SIG-M5 (cell line): ENCODE results near the gene ALCAM.

ENCODE experiments used
- DNase-seq: peaks from one replicate; lab custom pipeline; 2025; lab: John Stamatoyannopoulos, UW

The ALCAM gene

DNA sequence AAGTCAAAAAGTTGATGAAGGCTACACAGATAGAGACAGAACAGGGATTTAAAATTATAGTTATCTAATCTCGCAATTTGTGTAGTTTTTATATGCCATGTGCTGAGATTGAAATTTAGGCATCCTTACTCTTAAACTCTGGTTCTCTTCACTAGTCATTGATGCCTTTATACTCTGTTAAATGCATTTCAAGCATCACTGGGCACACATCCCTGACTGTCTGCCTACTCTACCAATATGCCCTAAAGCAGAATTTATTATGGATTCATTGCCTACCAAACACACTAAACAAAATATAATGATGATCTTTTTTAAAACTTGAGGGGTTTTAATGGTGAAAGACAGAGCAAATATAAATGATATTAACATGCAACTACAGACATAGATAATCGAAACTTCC, 10.3 kb upstream of the ALCAM start:
- DNase-seq, result no peak

DNA sequence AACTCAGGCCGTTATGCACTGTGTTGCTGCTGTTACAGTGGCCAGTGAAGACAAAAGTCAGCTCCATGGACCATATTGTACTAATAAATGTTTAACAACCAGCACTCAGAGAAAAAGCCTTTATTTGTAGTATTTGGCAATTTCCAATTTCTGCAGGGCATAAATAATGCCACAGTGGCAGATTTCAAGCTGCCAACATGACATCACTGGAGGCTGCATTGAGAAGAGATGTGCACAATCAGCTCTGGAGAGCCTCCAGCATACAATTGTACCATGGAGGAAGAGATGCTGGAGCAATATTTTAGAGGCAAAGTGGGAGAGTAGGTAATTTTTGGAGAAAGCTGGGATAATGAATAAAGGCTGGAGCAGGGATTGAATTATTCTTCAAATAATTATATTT, 9.7 kb upstream of the ALCAM start:
- no peak for DNase-seq

DNA sequence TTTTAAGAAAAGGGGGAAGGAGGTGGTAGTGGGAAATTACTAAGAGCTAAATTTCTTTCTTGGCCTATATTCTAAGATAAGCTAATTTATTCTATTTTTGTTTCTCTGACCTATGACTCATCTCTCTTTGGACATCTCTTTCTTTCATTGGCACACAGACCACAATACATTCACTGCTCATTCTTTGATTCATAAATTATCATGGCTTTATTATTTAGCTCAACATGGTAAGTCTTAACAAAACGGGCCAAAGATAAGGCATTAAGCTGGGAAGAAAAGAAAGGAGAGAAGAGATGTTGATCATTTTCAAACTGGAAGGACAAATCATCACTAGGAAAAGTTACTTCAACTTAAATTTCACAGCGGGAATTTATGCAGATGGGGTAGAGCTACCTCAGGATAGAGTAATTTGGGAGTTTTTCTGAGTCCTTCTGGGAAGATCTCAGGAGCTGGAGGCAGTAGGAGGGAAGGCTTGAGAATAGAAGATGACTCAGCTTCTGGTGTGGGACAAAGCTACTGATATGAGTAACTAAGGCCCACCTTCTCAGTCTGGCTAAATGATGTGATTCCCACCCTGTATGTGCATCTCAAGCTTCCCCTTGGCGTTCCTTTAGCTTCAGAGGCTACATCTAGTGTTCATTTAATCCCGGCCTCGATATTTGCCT, 7.5 kb upstream of the ALCAM start:
- no peak for DNase-seq

DNA sequence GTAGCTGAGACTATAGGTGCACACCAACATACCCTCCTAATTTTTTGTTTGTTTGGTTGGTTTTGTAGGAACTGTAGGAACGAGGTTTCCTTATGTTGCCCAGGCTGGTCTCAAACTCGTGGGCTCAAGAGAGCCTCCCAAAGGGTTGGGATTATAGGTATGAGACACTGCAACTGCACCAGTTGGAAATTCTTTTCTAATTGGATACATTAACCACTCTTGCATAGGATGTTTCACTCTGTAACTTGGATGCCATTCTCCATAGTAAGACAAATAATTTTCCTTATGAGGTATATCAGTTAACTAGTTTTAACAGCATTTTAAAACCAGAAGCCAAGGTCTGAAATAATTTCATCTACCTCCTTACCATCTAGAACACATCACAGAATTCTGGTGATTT, 6.7 kb upstream of the ALCAM start:
- no peak for DNase-seq

DNA sequence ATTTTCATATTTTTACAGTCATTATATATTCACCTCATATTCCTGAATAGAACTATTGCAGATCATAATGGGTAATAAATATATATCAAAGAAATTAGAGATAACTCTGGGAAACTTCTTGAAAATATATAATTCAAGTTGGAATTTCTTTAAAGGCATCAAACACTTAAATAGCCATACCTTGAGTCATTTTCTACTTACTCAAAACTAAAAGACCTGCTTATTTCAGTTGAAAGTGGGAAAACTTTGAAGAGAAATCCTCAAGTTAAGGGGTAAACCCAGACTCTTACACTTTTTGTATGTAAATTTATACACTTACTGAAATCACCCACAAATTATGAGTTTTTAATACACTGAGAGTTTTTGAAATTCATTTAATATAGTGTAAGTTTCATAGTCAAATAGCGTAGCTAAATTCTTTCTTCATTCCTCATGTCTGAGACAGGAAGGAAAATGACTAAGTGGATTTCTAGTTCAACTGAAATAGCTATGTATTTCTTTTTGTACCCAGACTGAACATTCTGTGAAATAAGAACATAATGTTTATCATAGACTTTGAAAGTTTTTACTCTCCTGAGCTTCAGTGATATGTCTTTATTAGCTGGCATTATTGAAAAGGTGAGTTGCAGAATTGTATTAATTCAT, 4.6 kb upstream of the ALCAM start:
- no peak for DNase-seq

DNA sequence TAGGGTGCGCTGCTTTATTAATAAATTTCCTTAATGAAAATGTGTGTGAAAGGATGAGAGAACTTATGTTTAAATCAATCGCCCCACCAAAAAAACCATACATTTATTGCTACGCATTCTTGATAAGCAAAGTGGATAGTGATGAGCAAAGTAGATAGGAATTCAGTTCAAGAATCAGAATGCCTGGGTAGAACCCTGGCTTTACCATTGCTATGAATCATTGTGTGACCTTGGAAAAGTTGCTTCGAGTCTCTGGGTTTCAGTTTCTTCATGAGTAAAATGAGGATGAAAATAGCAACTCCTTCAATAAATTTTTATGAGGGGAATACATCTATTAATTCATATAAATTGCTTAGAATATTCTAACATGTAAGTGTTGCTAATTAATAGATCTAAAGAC, 2.6 kb upstream of the ALCAM start:
- no peak for DNase-seq

DNA sequence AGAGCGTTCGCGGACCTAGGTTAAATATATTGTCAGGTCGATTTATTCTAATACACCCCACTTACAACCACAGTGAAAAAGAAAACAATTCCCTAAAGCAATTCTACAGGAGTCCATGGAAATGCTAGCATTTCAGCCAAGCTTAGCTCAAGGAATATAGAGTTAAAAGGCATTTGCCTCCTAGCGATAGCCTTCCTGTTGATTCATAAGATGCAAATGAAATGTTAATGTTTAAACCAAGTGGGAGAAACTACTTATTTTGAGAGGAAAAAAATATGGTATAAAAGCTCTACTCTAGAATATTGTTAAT, 1.7 kb upstream of the ALCAM start:
- no peak for DNase-seq

DNA sequence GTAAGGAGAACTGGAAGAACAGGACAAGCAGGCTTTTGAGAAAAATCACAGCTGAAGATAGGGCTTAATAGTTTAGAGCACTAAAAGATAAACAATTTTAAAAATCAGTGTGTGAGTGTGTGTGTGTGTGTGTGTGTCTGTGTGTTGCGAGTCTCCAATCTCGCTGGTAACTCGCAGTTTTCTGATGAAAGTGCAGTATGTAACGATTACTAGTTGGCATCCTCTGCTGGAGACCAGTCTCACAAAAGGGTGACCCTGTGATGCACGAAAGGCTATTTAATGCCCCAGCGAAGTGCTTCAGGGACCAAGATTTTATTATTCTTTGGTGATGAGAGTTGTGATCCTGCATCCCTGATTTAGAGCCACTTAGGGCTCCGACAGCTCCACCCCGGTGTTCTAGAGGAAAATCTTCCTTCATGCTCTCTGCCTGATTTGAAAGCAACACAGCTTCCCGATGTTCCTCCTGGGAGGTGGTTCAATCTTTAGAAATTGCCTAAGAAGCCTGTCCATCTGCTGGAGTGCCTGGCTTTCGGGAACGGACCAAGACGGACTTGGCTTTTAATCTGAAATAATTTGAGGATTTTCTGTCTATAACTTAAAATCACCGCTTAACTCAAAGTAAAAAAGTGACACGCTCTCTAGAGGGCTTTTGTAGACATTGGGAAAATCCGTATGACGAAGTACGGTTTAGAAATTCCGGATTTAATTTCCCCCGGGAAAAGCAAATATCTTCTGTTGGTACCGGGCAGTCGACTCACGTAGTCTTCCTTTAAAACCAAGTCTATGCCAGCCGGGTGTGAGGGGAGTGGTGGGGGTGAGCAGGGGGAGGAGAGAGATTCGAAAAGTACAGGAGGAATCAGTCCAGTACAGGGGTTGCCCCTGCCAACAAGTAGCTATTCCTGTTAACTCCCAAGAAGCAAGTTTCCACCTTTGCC, 1.1 kb upstream of the ALCAM start:
- no peak for DNase-seq

DNA sequence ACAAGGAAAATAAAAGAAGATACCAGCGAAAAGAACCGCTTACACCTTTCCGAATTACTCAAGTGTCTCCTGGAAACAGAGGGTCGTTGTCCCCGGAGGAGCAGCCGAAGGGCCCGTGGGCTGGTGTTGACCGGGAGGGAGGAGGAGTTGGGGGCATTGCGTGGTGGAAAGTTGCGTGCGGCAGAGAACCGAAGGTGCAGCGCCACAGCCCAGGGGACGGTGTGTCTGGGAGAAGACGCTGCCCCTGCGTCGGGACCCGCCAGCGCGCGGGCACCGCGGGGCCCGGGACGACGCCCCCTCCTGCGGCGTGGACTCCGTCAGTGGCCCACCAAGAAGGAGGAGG, 325 bp downstream of the ALCAM start:
- no peak for DNase-seq

DNA sequence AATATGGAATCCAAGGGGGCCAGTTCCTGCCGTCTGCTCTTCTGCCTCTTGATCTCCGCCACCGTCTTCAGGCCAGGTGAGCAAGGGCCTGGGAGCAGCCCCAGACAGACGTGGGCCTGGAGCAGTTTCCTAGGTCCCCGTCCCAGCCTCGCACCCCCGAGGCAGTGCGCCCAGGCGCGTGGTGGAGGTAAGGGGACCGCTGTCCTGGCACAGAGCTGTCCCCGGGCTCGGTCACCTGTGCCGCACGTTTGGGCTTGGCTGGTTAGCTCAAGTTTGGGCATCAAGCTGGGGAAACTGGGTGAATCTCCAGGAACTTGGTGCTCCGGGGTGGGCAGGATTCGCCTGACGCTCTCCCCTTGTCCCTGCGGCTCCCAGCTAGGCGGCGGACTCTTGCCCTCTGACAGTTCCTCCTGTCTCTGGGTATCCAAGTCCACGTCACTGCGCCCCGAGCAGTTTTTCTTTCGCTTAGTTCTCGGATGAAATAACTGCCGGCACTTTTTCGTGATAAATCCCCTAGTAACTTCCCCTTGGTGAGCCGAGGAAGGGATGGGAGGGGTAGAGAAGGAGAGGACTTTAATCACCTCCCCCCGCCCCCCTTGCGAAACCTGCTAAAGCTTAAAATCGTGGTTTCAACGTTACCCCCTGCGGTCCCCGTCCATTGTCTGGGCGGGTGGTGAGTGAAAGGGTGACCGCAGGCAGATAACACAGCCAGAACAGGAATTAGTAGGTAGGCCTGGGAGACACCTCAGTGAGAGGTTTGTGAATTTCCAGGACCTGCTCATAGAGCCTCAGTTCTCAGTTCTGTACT, 901 bp downstream of the ALCAM start:
- DNase-seq, result peak; percentile 89

DNA sequence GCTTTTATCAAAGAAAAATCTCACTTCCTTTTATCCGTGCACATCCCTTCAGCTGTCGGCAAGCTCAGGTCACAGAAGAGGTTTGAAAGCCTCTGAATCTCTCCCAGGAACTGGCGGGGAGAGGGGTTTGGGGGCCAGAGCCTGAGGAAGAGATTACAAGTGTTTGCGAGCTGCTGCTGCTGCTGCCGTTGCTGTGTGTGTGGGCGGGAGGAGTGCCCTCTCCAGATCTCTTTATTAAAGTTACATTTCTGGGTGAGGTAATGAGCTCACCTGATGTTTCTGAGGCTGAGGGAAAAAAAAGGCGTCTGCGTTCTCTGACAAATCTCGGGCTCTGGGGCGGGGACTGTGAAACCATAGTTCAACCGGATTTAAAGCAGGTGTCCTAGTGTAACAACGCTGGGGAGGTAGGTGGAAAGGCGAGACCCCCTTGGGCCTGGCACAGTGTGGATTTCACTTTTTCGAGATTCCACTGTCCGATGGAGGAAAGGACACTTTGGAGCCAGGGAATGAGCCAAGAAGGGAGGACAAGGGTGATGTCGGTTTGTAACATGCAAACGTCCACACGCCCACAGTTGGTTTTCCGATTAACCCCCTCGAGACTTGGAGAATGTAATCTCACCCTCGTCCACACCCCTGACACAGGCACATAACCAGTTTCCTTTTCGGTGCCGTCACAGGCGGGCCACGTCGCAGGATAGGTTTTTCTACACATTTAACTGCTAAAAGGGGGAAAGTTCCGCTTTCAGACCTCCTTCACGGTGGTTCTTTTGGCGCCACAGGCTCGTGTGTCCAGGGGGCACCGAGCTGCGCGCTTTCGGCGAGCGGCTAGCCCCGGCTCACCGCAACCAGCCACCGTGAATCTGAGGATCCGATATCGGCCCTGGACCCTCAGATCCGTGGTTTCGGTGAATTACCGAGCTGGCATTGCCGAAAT, 2.1 kb downstream of the ALCAM start:
- DNase-seq, result peak; percentile 55

DNA sequence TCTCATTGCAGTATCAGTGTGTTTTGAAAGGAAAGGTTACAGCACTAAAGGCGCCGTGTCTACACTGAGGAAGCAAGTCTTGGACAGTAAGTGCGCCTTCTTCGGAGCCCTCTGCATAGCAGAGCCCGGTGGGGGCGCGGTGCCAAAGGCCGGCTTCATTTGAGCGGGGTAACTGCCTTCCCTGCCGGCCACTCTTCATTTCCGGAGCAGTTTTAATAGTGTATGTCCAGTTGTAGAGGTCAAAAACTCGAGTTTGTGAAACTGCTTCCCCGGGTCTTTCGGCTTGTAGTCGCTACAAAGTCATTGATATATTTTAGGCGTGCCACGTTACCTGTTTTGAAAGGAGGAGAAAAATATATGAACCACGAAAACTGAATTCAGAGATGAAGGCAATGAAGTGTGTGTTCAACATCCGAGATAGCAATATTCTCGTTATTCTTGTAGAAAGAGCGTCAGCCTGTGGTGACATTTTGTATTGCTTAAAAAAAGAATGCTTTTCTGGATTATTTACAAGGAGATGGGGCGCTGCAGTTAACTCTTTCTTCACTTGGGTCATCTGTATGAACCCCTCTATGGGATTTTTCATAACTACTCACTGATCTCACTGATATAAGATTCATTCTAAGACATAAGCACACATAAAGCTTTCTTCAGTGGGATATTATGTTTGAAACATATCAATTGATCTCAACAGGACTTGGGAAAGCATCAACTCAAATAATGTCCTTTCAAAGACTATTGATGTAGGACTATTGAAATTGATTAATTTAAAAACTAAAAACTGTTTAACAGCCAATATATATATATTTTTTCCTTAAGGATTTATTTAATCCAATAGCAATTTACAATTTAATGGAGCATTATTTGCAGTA, 3.0 kb downstream of the ALCAM start:
- DNase-seq, result peak; percentile 35

DNA sequence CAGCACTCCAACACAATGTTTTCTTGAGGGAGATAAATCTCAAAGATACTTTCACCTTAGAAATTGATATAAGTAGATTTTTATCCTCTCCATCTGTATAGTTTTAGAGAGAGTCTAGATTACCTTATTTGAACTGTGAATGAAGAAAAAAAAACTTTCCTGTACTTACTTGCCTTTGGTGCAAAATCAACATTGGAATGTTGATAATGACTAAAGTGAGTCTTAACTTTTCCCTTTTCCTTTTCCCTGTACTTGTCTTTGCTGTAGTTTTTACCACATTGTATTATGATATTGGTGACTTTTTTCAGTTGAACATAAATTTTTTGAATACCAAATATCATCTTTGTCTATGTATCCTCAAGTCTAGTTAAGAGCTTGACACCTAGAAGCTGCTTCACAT, 6.7 kb downstream of the ALCAM start:
- no peak for DNase-seq

DNA sequence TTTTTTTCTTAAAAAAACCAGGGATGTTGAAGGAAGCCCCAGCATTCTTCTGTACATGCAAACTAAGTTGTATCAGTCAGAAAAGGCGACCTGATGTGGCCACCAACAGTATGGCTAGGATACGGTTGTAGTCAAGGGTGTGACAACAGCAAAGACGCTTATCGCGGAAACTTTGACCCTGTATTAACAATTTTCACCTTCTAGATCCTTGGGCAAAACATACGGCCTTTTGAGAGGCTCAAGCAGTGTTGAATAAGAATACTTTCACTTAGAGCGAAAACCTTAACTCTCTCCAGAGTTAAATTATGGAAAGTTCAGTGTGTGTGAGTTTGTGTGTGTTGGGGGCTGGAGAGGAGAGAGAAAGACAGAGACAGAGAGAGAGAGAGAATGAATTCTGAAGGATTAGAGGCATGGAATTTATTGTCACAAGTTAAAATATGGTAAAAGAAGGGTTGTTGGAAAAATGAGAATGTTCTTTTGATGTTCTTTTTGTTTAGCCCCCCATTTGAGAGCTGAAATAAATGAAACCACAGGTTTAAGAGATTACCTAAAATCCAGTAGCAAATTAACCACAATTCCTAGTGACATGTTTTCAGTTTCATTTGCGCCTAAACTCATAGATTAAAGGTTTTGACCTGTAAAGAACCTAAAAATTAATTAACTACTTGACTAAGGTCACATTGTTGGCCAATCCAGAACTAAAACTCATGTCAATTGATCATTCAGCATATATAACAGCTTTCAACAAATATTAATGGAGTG, 9.2 kb downstream of the ALCAM start:
- DNase-seq, result no peak

DNA sequence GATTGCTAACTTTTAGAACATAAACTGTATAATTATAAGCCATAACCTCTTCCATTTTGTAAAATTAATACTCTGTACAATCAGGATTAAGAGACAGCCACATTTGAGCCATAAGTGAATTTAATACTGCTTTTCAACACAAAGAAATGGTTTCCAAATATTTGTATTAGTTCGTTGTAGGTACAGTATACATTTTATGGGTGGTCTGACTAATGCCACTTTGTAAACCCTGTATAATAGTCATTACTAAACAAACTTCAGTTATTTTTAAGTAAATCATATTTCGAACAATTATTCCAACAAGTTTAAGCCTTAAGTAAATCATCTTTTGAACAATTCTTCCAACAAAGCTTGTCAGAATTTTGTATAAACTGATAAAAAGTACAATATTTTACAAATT, 11.0 kb downstream of the ALCAM start:
- DNase-seq, result no peak

DNA sequence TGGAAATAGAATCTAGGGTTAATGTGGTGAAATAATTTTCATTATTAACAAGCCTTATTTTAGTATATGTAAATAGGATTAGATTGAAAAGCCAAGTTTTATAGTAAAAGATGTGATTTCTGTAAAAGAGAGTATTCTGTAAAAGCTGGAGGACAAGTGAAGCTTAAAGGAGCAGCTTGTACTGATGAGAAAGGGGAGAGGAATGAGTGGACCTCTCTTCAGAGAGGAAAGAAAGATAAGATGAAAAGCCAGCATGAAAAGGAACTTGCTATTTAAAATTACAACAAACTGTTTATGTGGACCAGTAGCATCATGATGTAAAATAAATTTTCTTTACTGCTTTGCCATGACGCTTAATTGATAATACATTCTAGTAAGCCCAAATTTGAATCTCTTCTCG, 18.5 kb downstream of the ALCAM start:
- no peak for DNase-seq

DNA sequence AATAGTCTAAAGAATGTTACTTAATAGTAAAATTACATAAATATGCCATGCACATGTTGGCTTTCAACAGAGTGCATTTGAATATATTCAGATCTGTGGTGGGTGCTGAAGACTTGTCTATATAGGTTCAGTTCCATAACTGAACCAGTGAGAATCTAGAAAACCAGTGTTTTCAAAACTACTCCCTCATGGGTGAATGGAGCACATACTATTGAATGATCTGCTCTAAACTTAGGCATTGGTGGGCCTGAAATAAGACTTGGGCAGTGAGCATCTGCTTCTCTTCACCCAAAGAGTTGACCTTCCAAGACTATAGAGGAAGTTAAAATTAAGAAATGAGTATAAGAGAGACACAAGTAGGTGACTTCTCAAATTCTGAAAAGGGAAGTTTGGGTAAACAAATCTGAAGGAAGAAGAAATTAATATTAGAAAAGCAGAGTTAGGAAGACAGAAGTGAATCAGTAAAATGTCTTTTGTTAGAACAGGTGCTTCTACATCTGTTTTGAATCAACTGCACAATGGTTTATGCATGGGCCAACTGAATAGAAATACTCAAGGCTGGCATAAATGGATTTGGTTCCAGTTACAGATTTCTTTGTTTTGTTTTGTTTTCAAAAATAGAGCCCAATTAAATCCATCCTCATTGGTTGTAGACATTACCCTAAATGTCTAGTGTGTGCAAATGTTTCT, 19.3 kb downstream of the ALCAM start:
- DNase-seq, result no peak

DNA sequence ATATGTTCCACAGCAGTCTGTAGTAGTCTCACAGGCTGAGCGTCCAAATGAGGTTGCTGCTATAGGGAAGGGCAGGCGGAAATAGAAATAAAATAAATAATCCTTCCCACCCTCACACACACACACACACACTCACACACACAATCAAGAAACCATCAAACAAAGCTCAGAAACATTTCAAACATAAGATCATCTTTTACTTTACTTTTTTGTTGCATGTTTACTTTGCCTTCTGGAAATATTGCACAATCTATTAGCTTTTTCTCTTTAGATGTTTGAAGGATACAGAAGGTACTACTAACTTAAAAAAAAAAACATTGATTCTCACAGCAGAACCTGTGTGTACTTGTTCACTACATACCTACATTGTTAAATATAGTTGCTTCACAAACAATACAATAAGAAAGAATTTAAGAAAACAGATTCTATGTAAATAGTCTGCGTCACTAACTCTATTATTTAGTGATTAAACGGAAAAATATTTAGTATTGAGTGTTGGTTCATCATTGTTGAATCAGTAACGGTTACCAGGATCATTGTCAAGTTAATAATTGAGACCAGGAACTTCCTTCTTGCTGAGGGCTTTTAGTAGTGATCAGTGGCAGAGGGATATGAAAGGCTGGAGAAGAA, 20.5 kb downstream of the ALCAM start:
- no peak for DNase-seq

DNA sequence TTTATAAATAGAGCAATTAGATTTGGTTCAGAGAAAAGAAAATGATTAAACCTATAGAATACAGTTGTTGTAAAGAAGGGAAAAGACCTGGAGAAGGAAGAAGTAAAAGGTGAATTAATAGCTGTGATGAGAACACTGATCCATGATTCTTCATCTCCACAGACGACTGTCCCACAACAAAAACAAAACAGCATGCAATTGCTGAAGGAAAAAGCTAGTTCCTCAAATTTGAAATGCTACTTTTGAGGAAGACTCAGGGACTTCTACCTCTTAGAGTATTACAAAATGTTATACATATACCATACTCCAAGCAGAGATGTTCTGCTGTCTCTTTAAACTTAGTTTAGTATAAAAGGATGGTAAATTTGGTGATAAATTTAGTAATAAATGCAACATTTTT, 21.5 kb downstream of the ALCAM start:
- peak; percentile 4 for DNase-seq
